SU-DHL-6 (cell line): ENCODE data around the gene SNPH.

Source experiments
- H2AFZ ChIP-seq: fragments of 200-600 bp; sonication (generic); 2 replicates; pipeline ENCODE4 v1.6.1; 2014; ENCODE audit warnings: low read depth, mild to moderate bottlenecking, moderate library complexity, mixed read lengths, antibody characterized with exemption, low read length; ENCODE audit not compliant: severe bottlenecking
- H3F3A ChIP-seq: fragments of 200-600 bp; shearing (Covaris generic); 2 replicates; pipeline ENCODE4 v1.6.0; 2016; ENCODE audit warnings: antibody characterized with exemption, mild to moderate bottlenecking; ENCODE audit not compliant: insufficient read depth
- H3K27ac ChIP-seq: fragments of 200-600 bp; sonication (generic); 2 replicates; pipeline ENCODE4 v1.5.1; 2016; ENCODE audit warnings: low read depth, mild to moderate bottlenecking, low read length, moderate library complexity, mixed read lengths
- H3K27me3 ChIP-seq: fragments of 200-600 bp; sonication (generic), shearing (Covaris generic); 2 replicates; pipeline ENCODE4 v1.6.0; 2014; ENCODE audit warnings: mild to moderate bottlenecking, low read length
- H3K36me3 ChIP-seq: fragments of 200-600 bp; sonication (generic); 2 replicates; pipeline ENCODE4 v1.6.1; 2014; ENCODE audit warnings: mild to moderate bottlenecking, low read length, mixed read lengths
- H3K4me2 ChIP-seq: fragments of 300-600, 200-600 bp; shearing (Covaris generic), sonication (generic); 2 replicates; pipeline ENCODE4 v1.6.0; 2014; ENCODE audit warnings: low read length, low read depth, mild to moderate bottlenecking; ENCODE audit not compliant: poor library complexity, severe bottlenecking
- H3K4me3 ChIP-seq: fragments of 200-600 bp; sonication (generic); 2 replicates; pipeline ENCODE4 v1.5.1; 2014; ENCODE audit warnings: antibody characterized with exemption, low read length, mild to moderate bottlenecking, mixed read lengths; ENCODE audit not compliant: insufficient read depth, poor library complexity, severe bottlenecking
- H3K79me2 ChIP-seq: fragments of 200-600 bp; sonication (generic); 2 replicates; pipeline ENCODE4 v1.6.1; 2014; ENCODE audit warnings: mild to moderate bottlenecking, low read length, moderate library complexity; ENCODE audit not compliant: insufficient read depth
- H3K9ac ChIP-seq: fragments of 200-600 bp; sonication (generic); 2 replicates; pipeline ENCODE4 v1.7.0; 2014; ENCODE audit warnings: mild to moderate bottlenecking, low read length
- H3K9me2 ChIP-seq: fragments of 200-600 bp; sonication (generic); replicated peaks from 2 replicates; pipeline ENCODE4 v1.6.1; 2014; ENCODE audit warnings: low read length; ENCODE audit not compliant: insufficient read depth
- H3K9me3 ChIP-seq: fragments of 200-600 bp; sonication (generic); 2 replicates; pipeline ENCODE4 v1.6.1; 2014; ENCODE audit warnings: low read length, mixed read lengths; ENCODE audit not compliant: insufficient read depth
- H4K20me1 ChIP-seq: fragments of 200-600 bp; sonication (generic); 2 replicates; pipeline ENCODE4 v1.6.1; 2014; ENCODE audit warnings: low read depth, mild to moderate bottlenecking, antibody characterized with exemption, low read length, moderate library complexity, mixed read lengths
- EZH2phosphoT487 ChIP-seq: fragments of 200-600 bp; sonication (generic), shearing (Covaris generic); conservative IDR thresholded peaks from 2 replicates; pipeline ENCODE4 v1.6.1; 2018; ENCODE audit warnings: mild to moderate bottlenecking, antibody characterized with exemption, low read length, moderate library complexity, mixed read lengths
- TF ChIP-seq, protein P1 (sequence below): fragments of 200-600 bp; sonication (generic); IDR thresholded peaks from one replicate; pipeline ENCODE4 v1.5.1; 2017; ENCODE audit warnings: antibody characterized with exemption, mild to moderate bottlenecking, low read length, moderate library complexity; ENCODE audit not compliant: insufficient read depth, poor library complexity, severe bottlenecking

The SNPH gene

DNA sequence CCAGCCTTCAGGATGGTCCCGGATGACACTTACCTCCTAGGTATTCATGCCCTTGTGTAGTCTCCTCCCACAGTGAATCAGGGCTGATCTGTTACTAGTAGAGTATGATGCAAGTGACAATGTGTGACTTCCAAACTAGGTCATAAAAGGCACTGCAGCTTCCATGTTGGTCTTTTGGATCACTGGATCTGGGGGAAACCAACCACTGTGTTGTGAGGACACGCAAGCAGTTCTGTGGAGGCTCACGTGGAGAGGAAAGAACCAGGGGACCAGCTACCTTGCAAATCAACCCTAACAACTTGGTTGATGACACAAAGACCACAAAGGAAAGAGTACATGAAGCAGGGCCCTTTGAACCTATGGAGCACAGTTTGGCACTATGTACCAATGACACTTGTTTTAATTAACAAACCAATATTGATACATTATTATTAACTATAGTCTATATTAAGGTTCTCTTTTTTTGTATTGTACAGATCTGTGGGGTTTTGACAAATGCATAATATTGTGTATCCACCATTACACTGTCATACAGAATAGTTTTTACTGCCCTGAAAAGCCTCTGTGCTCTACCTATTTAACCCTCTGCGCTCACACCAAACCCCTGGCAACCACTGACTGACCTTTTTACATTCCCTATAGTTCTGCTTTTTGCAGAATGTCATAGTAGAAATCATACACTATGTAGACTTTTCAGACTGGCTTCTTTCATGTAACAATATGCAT, 79.1 kb downstream of the SNPH start:
- H3K4me2 ChIP-seq: no peak overlapping the region
- no peak overlapping the region for H3K27ac ChIP-seq
- no peaks in the 10 kb centered on the region for H3F3A ChIP-seq
- H3K36me3 ChIP-seq: peaks cover 7% of the 10 kb centered on the region; the same call in 1 of the 2 replicates
- no peaks in the 10 kb centered on the region for H3K79me2 ChIP-seq
- TF ChIP-seq, protein P1, sequence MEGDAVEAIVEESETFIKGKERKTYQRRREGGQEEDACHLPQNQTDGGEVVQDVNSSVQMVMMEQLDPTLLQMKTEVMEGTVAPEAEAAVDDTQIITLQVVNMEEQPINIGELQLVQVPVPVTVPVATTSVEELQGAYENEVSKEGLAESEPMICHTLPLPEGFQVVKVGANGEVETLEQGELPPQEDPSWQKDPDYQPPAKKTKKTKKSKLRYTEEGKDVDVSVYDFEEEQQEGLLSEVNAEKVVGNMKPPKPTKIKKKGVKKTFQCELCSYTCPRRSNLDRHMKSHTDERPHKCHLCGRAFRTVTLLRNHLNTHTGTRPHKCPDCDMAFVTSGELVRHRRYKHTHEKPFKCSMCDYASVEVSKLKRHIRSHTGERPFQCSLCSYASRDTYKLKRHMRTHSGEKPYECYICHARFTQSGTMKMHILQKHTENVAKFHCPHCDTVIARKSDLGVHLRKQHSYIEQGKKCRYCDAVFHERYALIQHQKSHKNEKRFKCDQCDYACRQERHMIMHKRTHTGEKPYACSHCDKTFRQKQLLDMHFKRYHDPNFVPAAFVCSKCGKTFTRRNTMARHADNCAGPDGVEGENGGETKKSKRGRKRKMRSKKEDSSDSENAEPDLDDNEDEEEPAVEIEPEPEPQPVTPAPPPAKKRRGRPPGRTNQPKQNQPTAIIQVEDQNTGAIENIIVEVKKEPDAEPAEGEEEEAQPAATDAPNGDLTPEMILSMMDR: no peak
- TF ChIP-seq EZH2phosphoT487: no peak
- no peak overlapping the region for H3K9ac ChIP-seq
- no peaks in the 10 kb centered on the region for H4K20me1 ChIP-seq
- no peaks in the 10 kb centered on the region for H3K9me2 ChIP-seq
- H3K9me3 ChIP-seq: peaks cover 12% of the 10 kb centered on the region; the same call in 1 of the 2 replicates
- no peak overlapping the region for H3K4me3 ChIP-seq
- no peaks in the 10 kb centered on the region for H3K27me3 ChIP-seq
- H2AFZ ChIP-seq: no peak overlapping the region

DNA sequence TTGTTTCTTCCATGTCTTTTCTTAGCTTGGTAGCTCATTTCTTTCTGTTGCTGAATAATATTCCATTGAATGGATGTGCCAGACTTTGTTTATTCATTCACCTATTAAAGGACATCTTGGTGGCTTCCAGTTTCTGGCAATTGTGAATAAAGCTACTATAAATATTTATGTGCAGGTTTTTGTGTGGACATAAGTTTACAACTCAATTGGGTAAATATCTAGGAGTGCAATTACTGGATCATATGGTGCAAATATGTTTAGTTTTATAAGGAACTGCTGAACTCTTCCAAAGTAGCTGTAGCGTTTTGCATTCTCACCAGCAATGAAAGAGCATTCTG, 79.6 kb downstream of the SNPH start:
- Histone ChIP-seq H3K9ac (no peak overlapping the region), H4K20me1 (no peaks in the 10 kb centered on the region), H3K27me3 (no peaks in the 10 kb centered on the region), H3K36me3 (peaks cover 7% of the 10 kb centered on the region; the same call in 1 of the 2 replicates), H3K4me3 (no peak overlapping the region), H3K9me2 (no peaks in the 10 kb centered on the region), H3F3A (no peaks in the 10 kb centered on the region), H3K79me2 (no peaks in the 10 kb centered on the region), H3K27ac (no peak overlapping the region), H3K9me3 (peaks cover 12% of the 10 kb centered on the region; the same call in 1 of the 2 replicates), H3K4me2 (no peak overlapping the region), H2AFZ (no peak overlapping the region)
- TF ChIP-seq, protein P1: no peak
- TF ChIP-seq EZH2phosphoT487: no peak

GRCh38 chr20:1346315-1346969, 80.3 kb downstream of the SNPH start:
- H3K4me3 ChIP-seq: no peak overlapping the region
- H3K9me2 ChIP-seq: no peaks in the 10 kb centered on the region
- H3K9ac ChIP-seq: no peak overlapping the region
- H3K27me3 ChIP-seq: no peaks in the 10 kb centered on the region
- TF ChIP-seq, protein P1: no peak
- TF ChIP-seq EZH2phosphoT487: no peak
- no peak overlapping the region for H3K4me2 ChIP-seq
- H3K79me2 ChIP-seq: no peaks in the 10 kb centered on the region
- no peaks in the 10 kb centered on the region for H4K20me1 ChIP-seq
- H3K36me3 ChIP-seq: peaks cover 7% of the 10 kb centered on the region; the same call in 1 of the 2 replicates
- H2AFZ ChIP-seq: no peak overlapping the region
- no peak overlapping the region for H3K27ac ChIP-seq
- no peaks in the 10 kb centered on the region for H3F3A ChIP-seq
- peaks cover 12% of the 10 kb centered on the region; the same call in 1 of the 2 replicates for H3K9me3 ChIP-seq
